ENCODE results near the gene RAD9B.
"Not testable (repeated sequence)": the region's sequence is repeated elsewhere in the genome, so short reads cannot be mapped to it uniquely, and the experiment has no call there.

Gene RAD9B

GRCh38 chr12:110501752-110502738 is at the start of gene RAD9B, which contains the start of gene VPS29:
RAD9B (plus strand) TSS chr12:110502331; CDS start chr12:110502338, 7 bp downstream.
VPS29 (minus strand) TSS chr12:110502111; CDS start chr12:110502051, 60 bp downstream.
- peak; percentile 94 for DNase-seq

GRCh38 chr12:110453569-110454296 is 48.4 kb upstream of the RAD9B start:
- DNase-seq = no peak

GRCh38 chr12:110458756-110459155 is 43.4 kb upstream of the RAD9B start:
- DNase-seq = no peak

- DNase-seq = not testable (repeated sequence)
Measured at GRCh38 chr12:110461189-110461588, 40.9 kb upstream of the RAD9B start.

GRCh38 chr12:110465024-110465423 is 37.1 kb upstream of the RAD9B start:
- DNase-seq = no peak

- not testable (repeated sequence) for DNase-seq
Measured at GRCh38 chr12:110465765-110466164, 36.4 kb upstream of the RAD9B start.

GRCh38 chr12:110466791-110467190 is 35.3 kb upstream of the RAD9B start:
- no peak for DNase-seq

GRCh38 chr12:110467847-110468213 is 34.3 kb upstream of the RAD9B start:
- no peak for DNase-seq

- DNase-seq = peak; percentile 99
Measured at GRCh38 chr12:110468214-110469048, 33.7 kb upstream of the RAD9B start, which contains the start of the genes FAM216A and GPN3. FAM216A (plus strand) TSS chr12:110468845; CDS start chr12:110468876, 31 bp downstream. GPN3 (minus strand) TSS chr12:110468257; CDS start chr12:110468203, 54 bp downstream.

GRCh38 chr12:110475426-110475825 is 26.7 kb upstream of the RAD9B start:
- DNase-seq = no peak

GRCh38 chr12:110498984-110499706 is 3.0 kb upstream of the RAD9B start:
- no peak for DNase-seq

GRCh38 chr12:110501399-110501751 is 756 bp upstream of the RAD9B start:
- peak; percentile 52 for DNase-seq

GRCh38 chr12:110503432-110503831 is 1.3 kb downstream of the RAD9B start:
- DNase-seq = no peak

GRCh38 chr12:110505332-110505731 is 3.2 kb downstream of the RAD9B start:
- DNase-seq = no peak

GRCh38 chr12:110508071-110508586 is 6.0 kb downstream of the RAD9B start:
- no peak for DNase-seq

- DNase-seq = no peak
Measured at GRCh38 chr12:110513842-110514241, 11.7 kb downstream of the RAD9B start.

- DNase-seq = no peak
Measured at GRCh38 chr12:110514363-110514762, 12.2 kb downstream of the RAD9B start.

GRCh38 chr12:110516995-110517394 is 14.9 kb downstream of the RAD9B start:
- DNase-seq = no peak

GRCh38 chr12:110518014-110518413 is 15.9 kb downstream of the RAD9B start:
- DNase-seq = not testable (repeated sequence)

GRCh38 chr12:110520876-110521712 is 19.0 kb downstream of the RAD9B start:
- not testable (repeated sequence) for DNase-seq
